Colonic mucosa (tissue), 4 donors: ENCODE data around the gene PGRMC1. TPM values are rescaled to one million over a fixed set of nuclear protein-coding genes. Genes with fewer than 3 reads are reported as not detected.
"Not testable (repeated sequence)": the region's sequence is repeated elsewhere in the genome, so short reads cannot be mapped to it uniquely, and the experiment has no call there.

Source experiments
- DNase-seq: peaks from one replicate; pipeline ENCODE4 v3.0.0-alpha.2; 2020
- H3K27ac ChIP-seq: fragments of 200-600 bp; one replicate; pipeline ENCODE4 v1.8.0; 2021
- H3K27me3 ChIP-seq: fragments of 200-600 bp; one replicate; pipeline ENCODE4 v1.8.0; 2021
- H3K36me3 ChIP-seq: fragments of 200-600 bp; one replicate; pipeline ENCODE4 v1.8.0; 2021
- H3K4me1 ChIP-seq: fragments of 200-600 bp; one replicate; pipeline ENCODE4 v1.8.0; 2021; ENCODE audit warnings: mild to moderate bottlenecking
- H3K4me3 ChIP-seq: fragments of 200-600 bp; one replicate; pipeline ENCODE4 v1.8.0; 2021
- H3K9ac ChIP-seq, 2 donors: one replicate each; pipeline ENCODE4 v1.7.0; 2013; ENCODE audit warnings: control low read depth in 2 of 2, low read depth in 2 of 2, low read length in 2 of 2
- H3K9me3 ChIP-seq: fragments of 200-600 bp; one replicate; pipeline ENCODE4 v1.8.0; 2021
- intact Hi-C: fragments of 100-400 bp; cut with DNase I; formaldehyde crosslinking; loops from one replicate; pipeline ENCODE4 v1.14.1; 2022
- total RNA-seq, 2 donors: library from RNA; stranded (reverse); fragmentation: NEBNext Ultra II Directional in 1 of 2; extraction: Animal tissue kit (Norgen Biotek cat#: 25700) in 1 of 2; gene quantifications; one replicate each; pipeline ENCODE4 v1.2.1, GENCODE V29; 2021
- TF ChIP-seq, protein P1 (sequence below): fragments of 200-600 bp; IDR thresholded peaks from one replicate; pipeline ENCODE4 v1.8.0; 2022; ENCODE audit warnings: antibody characterized with exemption, mild to moderate bottlenecking
- donor health status: healthy.
- donor health status: DM: no; HTN: no; CAD: no.
- donor health status: DM: no; HTN: no; CAD: no.

The PGRMC1 gene
- total RNA-seq, 2 donors from 2014 or later = 105 to 132 TPM

GRCh38 chrX:119208401-119209057, 27.6 kb upstream of the PGRMC1 start:
- Histone ChIP-seq H3K27ac (no peak overlapping the region), H3K9me3 (no peaks in the 10 kb centered on the region), H3K36me3 (no peaks in the 10 kb centered on the region), H3K27me3 (no peaks in the 10 kb centered on the region), H3K9ac (no peak overlapping the region), H3K4me1 (no peaks in the 10 kb centered on the region), H3K4me3 (no peak overlapping the region)
- DNase-seq = no peak
- TF ChIP-seq, protein P1, sequence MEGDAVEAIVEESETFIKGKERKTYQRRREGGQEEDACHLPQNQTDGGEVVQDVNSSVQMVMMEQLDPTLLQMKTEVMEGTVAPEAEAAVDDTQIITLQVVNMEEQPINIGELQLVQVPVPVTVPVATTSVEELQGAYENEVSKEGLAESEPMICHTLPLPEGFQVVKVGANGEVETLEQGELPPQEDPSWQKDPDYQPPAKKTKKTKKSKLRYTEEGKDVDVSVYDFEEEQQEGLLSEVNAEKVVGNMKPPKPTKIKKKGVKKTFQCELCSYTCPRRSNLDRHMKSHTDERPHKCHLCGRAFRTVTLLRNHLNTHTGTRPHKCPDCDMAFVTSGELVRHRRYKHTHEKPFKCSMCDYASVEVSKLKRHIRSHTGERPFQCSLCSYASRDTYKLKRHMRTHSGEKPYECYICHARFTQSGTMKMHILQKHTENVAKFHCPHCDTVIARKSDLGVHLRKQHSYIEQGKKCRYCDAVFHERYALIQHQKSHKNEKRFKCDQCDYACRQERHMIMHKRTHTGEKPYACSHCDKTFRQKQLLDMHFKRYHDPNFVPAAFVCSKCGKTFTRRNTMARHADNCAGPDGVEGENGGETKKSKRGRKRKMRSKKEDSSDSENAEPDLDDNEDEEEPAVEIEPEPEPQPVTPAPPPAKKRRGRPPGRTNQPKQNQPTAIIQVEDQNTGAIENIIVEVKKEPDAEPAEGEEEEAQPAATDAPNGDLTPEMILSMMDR = no peak
- intact Hi-C loops = no loop called here

DNA sequence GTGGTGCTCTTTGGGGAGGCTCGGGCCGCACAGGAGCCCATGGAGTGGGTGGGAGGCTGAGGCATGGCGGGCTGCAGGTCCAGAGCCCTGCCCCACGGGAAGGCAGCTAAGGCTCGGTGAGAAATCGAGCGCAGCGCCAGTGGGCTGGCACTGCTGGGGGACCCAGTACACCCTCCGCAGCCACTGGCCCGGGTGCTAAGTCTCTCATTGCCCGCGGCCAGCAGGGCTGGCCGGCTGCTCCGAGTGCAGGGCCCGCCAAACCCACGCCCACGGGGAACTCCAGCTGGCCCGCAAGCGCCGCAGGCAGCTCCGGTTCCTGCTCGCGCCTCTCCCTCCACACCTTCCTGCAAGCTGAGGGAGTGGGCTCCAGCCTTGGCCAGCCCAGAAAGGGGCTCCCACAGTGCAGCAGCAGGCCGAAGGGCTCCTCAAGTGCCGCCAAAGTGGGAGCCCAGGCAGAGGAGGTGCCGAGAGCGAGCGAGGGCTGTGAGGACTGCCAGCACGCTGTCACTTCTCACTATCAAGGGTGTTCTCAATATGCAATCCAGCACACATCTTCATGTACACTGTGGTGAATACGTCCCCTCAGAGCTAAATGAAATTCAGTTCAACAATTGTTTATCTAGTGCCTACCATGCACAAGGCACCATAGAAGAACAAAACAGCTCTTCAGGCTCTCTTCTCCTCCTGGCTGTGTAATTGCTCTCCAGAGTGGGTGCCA, 25.0 kb upstream of the PGRMC1 start:
- H3K4me3 ChIP-seq, H3K4me1 ChIP-seq, H3K9ac ChIP-seq, intact Hi-C loops, H3K27ac ChIP-seq, DNase-seq, H3K36me3 ChIP-seq, H3K27me3 ChIP-seq, H3K9me3 ChIP-seq: not testable (repeated sequence)

DNA sequence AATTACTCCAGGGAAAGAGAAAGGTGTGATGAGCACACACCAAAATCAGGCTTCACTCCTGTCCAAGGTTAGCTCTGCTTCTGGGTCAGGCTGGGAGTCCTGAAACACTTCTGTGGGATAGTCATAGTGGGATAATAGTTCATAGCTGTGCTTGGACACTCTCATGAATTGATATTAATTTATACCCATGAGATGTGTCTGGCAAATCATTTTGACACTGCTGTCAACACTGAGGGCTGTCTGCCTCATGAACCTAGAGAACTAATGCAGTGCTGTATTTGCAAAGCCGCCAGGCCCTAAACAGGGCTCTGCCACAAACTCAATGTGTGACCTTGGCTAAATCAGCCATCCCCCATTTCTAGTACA, 24.5 kb upstream of the PGRMC1 start:
- intact Hi-C loops = no loop called here
- Histone ChIP-seq H3K36me3 (no peaks in the 10 kb centered on the region), H3K27me3 (no peaks in the 10 kb centered on the region), H3K27ac (no peak overlapping the region), H3K9me3 (no peaks in the 10 kb centered on the region), H3K9ac (no peak overlapping the region), H3K4me3 (no peak overlapping the region), H3K4me1 (no peaks in the 10 kb centered on the region)
- DNase-seq = no peak
- TF ChIP-seq, protein P1 = no peak

GRCh38 chrX:119218198-119218597, 17.9 kb upstream of the PGRMC1 start:
- H3K27ac ChIP-seq = no peak overlapping the region
- no peaks in the 10 kb centered on the region for H3K36me3 ChIP-seq
- no peak overlapping the region for H3K9ac ChIP-seq
- H3K4me1 ChIP-seq = no peaks in the 10 kb centered on the region
- DNase-seq = no peak
- intact Hi-C loops = no loop called here
- H3K27me3 ChIP-seq = no peaks in the 10 kb centered on the region
- TF ChIP-seq, protein P1 = peak; percentile 24
- H3K9me3 ChIP-seq = no peaks in the 10 kb centered on the region
- H3K4me3 ChIP-seq = no peak overlapping the region

DNA sequence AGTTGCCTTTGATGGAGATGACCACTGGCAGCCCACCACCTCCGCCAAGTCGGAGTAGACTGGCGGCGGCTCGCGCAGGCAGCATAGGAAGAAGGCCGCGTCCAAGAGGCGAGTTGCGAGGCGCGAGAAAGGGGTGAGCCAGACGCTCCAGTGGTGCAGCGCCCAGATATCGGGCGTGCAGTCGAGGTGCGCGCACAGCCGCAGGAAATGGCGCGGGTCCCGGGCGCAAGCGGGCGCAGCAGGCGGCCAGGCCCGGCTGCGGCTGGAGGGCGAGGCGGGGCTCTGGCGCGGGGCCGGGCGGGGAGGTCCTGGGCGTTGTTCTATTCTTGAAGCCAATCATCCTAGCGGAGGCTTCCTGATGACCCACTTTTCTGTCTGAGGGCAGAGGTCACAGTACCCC, 13.2 kb upstream of the PGRMC1 start:
- H3K27me3 ChIP-seq = no peaks in the 10 kb centered on the region
- TF ChIP-seq, protein P1 = no peak
- no peak overlapping the region for H3K4me3 ChIP-seq
- H3K9ac ChIP-seq = no peak overlapping the region
- DNase-seq = no peak
- intact Hi-C loops = no loop called here
- H3K27ac ChIP-seq = no peak overlapping the region
- H3K9me3 ChIP-seq = no peaks in the 10 kb centered on the region
- H3K4me1 ChIP-seq = no peaks in the 10 kb centered on the region
- H3K36me3 ChIP-seq = no peaks in the 10 kb centered on the region

DNA sequence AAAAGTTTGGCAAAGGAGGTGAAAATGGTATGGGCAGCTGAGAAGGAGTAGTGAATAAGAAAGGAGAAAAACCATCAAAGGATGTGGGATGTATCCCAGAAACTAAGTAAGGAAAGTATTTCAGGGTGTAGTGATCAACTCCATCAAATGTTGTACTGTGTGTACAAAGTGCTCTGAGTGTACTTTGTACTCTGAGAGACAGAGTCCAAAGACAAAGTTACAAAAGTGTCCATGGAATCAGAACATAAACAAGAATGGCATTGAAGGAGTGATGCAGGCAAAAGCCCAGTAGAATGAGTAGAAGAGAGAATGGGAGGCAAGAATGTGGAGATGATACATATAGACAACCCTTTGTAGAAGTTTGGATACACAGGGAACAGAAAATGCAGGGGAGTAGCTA, 12.3 kb upstream of the PGRMC1 start:
- DNase-seq = no peak
- Histone ChIP-seq H3K4me1 (no peaks in the 10 kb centered on the region), H3K9me3 (no peaks in the 10 kb centered on the region), H3K9ac (no peak overlapping the region), H3K36me3 (no peaks in the 10 kb centered on the region), H3K4me3 (no peak overlapping the region), H3K27ac (no peak overlapping the region), H3K27me3 (no peaks in the 10 kb centered on the region)
- intact Hi-C loops = no loop called here
- TF ChIP-seq, protein P1 = no peak
